Erythroblast (primary cell): Measurements from ENCODE around the gene PCDHB13.
"Not testable (repeated sequence)": the region's sequence is repeated elsewhere in the genome, so short reads cannot be mapped to it uniquely, and the experiment has no call there.

Source experiments
- GATA1 ChIP-seq: IDR thresholded peaks from 2 replicates; pipeline ENCODE4 v1.6.1; 2011; ENCODE audit warnings: low read depth, mild to moderate bottlenecking, control low read depth, low read length, moderate library complexity
- POLR2A ChIP-seq: IDR thresholded peaks from 2 replicates; pipeline ENCODE4 v1.6.1; 2011; ENCODE audit warnings: mild to moderate bottlenecking, low read length

DNA sequence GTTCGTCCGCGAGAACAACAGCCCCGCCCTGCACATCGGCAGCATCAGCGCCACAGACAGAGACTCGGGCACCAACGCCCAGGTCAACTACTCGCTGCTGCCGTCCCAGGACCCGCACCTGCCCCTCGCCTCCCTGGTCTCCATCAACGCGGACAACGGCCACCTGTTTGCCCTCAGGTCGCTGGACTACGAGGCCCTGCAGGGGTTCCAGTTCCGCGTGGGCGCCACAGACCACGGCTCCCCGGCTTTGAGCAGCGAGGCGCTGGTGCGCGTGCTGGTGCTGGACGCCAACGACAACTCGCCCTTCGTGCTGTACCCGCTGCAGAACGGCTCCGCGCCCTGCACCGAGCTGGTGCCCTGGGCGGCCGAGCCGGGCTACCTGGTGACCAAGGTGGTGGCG is 3.4 kb upstream of the PCDHB13 start:
- TF ChIP-seq POLR2A, GATA1: not testable (repeated sequence)
